GM13976 (cell line): ENCODE data around the gene EPHA8.

ENCODE experiments used
- DNase-seq: peaks from one replicate; pipeline ENCODE4 v3.0.0; 2012; ENCODE audit warnings: low spot score
- CTCF ChIP-seq: IDR thresholded peaks from 2 replicates; pipeline ENCODE4 v1.5.1; 2012; ENCODE audit warnings: borderline replicate concordance, mild to moderate bottlenecking; ENCODE audit not compliant: insufficient read depth; ENCODE audit errors: extremely low read depth, missing control alignments, control extremely low read depth
- in situ Hi-C: fragments of 300-500 bp; cut with MboI; formaldehyde crosslinking; loops from one replicate; pipeline ENCODE4 v1.12.0; 2022; ENCODE audit warnings: low sequenced_read_pairs, mixed read lengths, inconsistent platforms; ENCODE audit not compliant: unreplicated experiment

The EPHA8 gene

GRCh38 chr1:22615886-22616285 lies 52.6 kb downstream of the EPHA8 start:
- no peak for TF ChIP-seq CTCF
- in situ Hi-C loops: no loop called here
- DNase-seq: no peak

- no peak for TF ChIP-seq CTCF
- DNase-seq: no peak
- in situ Hi-C loops: no loop called here
Measured at GRCh38 chr1:22616571-22616970, 53.3 kb downstream of the EPHA8 start.

GRCh38 chr1:22618056-22618455 lies 54.8 kb downstream of the EPHA8 start:
- in situ Hi-C loops: no loop called here
- TF ChIP-seq CTCF: no peak

GRCh38 chr1:22619252-22619651 lies 56.0 kb downstream of the EPHA8 start:
- no peak for TF ChIP-seq CTCF

More at GRCh38 chr1:22618056-22618455, 54.8 kb downstream of the EPHA8 start:
- no peak for DNase-seq

GRCh38 chr1:22619798-22620197 lies 56.5 kb downstream of the EPHA8 start:
- no peak for DNase-seq
- TF ChIP-seq CTCF: no peak
- in situ Hi-C loops: no loop called here

More at GRCh38 chr1:22619252-22619651, 56.0 kb downstream of the EPHA8 start:
- in situ Hi-C loops: no loop called here
- DNase-seq: no peak

GRCh38 chr1:22621761-22622160 lies 58.5 kb downstream of the EPHA8 start:
- DNase-seq: no peak
- in situ Hi-C loops: no loop called here
- no peak for TF ChIP-seq CTCF
